GM21737 (cell line): Measurements from ENCODE around the gene RPS6KA3.
"Not testable (repeated sequence)": the region's sequence is repeated elsewhere in the genome, so short reads cannot be mapped to it uniquely, and the experiment has no call there.

Source experiments
- ATAC-seq: cut with Tn5 transposase; IDR thresholded peaks from one replicate; pipeline ENCODE4 v1.9.1; 2021; ENCODE audit warnings: mild to moderate bottlenecking, moderate library complexity; ENCODE audit not compliant: unreplicated experiment

RPS6KA3 gene

DNA sequence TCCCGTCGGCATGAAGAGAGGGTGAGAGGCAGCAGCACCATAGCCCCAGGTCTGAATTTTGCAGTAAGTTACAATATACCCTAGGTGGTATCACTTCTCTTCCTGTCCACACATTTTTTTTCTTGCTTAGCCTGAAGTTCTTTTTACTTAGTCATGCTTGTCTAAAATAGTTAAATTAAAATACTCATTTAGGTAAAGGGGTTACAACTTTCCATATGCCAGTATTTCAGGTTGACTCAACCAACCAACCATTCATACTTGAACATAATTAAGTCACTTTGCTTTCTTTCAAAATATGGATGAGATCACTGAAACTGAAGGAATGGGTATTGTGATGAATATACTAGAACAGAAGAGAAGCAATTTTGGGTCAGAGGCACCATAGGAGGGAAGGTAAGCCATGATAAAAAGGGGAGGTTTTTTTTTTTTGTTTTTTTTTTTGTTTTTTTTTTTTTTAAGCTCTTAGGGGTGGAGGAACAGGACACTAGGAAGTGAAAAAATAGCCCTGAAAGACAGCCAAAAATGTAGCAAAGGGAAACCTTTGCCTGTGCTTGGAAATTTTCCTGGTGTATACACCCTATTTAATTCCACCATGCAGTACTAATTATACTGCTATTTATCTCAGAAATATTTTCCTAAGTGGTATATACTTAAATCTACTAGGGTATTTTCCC lies 41.8 kb downstream of the RPS6KA3 start:
- ATAC-seq = peak; percentile 89

DNA sequence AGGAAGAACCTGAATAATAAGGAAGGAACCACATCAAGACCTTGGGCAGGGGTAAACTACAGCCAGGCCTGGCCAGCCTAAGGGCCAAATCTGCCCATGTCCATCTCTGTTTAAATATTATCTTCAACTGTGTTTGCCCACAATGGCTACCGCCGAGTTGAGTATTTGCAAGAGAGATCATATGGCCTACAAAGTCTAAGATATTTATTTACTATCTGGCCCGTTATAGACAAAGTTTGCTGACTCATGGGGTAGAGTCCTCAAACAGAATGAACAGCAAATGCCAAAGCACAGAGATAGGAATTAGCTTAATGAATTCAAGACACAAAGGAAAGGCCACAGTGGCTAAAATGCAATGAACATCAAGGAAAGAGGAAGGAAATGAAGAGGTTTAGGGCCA lies 44.8 kb downstream of the RPS6KA3 start:
- no peak for ATAC-seq

GRCh38 chrX:20218836-20219505 lies 47.7 kb downstream of the RPS6KA3 start:
- no peak for ATAC-seq

GRCh38 chrX:20217906-20218305 lies 48.8 kb downstream of the RPS6KA3 start:
- ATAC-seq = no peak

GRCh38 chrX:20217271-20217670 lies 49.4 kb downstream of the RPS6KA3 start:
- no peak for ATAC-seq

- no peak for ATAC-seq
Observed at GRCh38 chrX:20215565-20215964, 51.1 kb downstream of the RPS6KA3 start.

DNA sequence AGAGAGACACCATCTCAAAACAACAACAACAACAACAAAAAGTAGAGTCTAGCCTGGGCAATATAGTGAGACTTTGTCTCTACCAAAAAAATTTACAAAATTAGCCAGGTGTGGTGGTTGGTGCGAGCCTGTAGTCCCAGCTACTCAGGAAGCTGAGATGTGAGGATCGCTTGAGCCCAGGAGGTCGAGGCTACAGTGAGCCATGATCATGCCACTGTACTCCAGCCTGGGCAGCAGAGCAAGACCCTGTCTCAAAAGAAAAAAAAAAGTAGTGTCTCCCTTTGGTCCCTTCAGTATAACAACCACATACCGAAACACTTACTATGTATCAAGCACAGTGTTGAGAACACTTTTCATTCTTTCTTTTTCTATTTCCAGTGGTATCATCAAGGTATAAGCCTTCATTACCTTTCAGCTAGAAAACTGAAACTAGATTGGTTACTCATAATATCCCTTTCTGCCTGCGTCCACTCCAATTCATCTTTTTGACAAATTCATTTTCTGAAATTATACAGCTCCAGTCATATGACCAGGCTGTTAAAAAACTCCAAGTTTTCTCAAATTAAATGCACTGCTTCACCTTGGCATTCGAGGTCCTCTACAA lies 54.1 kb downstream of the RPS6KA3 start:
- ATAC-seq = peak; percentile 92

- ATAC-seq = no peak
Observed at GRCh38 chrX:20211261-20211786, 55.4 kb downstream of the RPS6KA3 start.

GRCh38 chrX:20205927-20206708 lies 60.6 kb downstream of the RPS6KA3 start:
- ATAC-seq = no peak

DNA sequence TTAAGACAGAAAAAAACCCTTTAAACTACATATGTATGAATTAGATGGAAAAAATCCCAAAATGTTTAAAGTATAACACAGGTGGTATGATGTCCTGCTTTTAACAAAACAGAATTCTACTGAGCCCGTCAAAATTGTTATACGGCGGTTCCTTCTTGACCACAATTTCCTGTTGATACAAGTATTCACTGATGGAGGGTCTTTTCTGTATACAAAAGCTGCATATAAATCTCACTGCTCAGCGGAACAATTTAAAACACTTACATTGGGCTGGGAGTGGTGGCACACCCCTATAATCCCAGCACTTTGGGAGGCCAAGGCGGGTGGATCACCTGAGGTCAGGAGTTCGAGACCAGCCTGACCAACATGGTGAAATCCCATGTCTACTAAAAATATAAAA lies 62.4 kb downstream of the RPS6KA3 start:
- no peak for ATAC-seq

DNA sequence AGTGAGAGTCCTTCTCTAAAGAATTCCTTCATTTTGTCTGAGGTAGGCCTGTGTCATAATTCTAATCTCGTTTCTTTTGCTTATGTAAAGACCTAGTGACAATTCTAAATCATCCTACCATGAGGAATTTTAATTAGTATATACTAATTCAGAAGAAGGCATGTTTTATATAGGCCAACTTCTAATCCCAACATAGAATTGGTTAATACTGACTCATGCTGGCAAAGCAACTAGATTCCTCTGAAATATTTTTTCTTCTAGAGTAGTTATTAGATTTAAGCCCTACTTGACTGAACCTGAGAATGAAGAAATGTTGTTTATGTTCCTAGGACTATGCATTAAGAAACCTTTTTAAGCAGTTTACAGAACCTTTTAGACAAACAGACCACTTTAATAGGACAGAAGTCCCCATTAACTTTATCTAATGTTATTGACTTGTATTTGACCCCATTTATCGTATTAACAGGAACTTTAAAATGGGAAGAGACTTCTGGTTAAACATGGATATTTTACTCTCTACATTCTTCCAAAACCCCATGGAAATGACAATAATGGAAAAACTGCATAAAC lies 69.0 kb downstream of the RPS6KA3 start:
- no peak for ATAC-seq

DNA sequence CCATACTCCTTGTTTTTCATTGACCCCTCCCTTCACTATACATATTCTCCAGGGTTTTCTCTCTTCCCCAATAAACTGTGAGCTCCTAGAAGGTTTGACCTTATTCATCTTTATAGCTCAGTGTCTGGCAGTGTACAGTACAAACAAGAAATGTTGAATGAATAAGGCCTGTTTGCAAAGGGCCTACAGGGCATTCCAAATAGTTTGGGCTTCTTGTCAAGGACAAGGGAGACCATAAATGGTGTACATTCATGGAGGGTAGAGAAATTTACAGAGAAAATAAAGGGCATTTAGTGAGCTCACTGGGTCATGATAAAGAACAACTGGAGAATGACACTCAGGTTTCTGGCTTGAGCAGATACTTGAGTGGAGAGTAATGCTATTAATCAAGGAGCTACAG lies 77.5 kb downstream of the RPS6KA3 start:
- ATAC-seq = no peak

DNA sequence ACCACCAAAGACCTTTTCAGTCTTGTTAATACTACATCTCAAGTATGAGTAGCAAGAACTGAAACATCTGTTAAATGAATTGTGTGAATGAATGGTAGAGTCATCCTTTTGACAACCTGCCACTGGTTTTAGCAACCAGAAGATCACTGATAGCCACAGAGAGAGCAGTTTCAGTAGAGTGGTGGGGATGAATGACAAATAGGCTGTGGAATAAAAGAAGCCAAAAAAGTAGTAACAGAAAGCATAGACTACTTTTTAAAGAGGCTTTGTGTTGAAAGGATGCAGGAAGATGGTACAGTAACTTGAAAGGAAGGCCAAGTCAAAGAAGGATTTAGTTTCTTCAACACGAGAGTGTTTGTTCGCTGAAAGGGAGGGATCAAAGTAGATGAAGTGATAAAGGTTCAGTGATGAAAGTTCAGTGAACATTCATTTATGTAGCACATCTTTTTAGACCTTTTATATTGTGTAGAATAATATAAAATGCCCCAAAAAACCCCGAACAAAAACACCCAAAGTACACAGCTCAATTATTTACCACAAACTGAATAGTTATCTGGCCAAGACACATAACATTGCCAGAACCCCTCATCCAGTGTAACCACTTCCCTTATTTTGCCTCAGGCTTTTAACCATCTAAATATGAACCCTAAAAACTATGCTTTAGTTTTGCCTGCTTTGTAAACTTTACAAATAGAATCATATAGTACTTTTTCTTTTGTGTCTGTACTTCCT lies 84.9 kb downstream of the RPS6KA3 start:
- ATAC-seq = no peak

- no peak for ATAC-seq
Observed at GRCh38 chrX:20177093-20177492, 89.6 kb downstream of the RPS6KA3 start.

DNA sequence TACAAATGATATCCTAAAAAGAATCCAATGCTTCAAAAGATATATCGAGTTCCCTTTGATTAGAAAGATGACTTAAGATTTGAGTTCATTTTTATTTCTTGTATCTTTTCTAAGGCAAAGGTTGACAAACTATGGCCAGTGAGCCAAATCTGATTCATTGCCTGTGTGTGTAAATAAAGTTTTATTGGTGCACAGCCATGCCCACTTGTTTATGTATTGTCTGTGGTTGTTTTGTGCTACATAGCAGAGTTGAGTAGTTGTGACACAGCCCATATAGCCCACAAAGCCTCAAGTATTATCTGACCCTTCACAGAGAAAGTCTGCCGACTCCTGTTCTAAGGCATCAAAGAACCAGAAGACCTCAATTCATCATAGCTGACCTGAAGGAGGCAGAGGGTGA lies 92.9 kb downstream of the RPS6KA3 start:
- no peak for ATAC-seq

- no peak for ATAC-seq
Observed at GRCh38 chrX:20173313-20173712, 93.4 kb downstream of the RPS6KA3 start.

- no peak for ATAC-seq
Observed at GRCh38 chrX:20171887-20172286, 94.8 kb downstream of the RPS6KA3 start.

DNA sequence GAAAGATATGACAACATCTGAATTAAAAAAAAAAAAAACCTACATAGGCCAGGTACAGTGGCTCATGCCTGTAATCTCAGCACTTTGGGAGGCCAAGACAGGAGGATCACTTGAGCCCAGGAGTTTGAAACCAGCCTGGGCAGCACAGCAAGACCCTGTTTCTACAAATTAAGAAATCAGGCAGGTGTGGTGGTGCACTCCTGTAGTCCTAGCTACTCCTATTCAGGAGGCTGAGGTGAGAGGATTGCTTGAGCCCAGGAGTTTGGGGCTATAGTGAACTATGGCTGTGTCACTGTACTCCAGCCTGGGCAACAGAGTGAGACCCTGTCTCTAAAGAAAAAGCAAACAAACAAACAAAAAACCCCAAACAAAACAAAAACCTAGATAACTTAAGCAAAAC lies 104.2 kb downstream of the RPS6KA3 start:
- ATAC-seq = not testable (repeated sequence)

- ATAC-seq = no peak
Observed at GRCh38 chrX:20159797-20160385, 106.8 kb downstream of the RPS6KA3 start.

DNA sequence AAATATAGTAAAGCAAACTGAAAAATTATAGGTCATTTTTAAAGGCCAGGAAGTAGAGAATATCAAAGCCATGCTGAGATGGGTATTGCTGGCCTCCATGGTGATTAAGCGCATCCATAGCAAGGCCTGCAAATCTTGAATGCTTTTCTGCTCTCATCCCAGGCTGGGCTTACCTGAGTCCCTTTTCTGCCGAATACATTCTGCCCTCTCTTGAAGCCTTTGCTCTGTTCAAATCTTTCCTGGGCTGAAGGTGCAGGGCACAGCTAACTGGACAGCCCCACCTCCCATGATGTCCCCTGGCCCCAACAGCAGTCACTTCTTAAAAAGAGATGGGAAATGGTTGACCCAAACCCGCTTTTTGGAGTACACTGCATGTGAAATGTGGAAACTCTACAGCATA lies 115.0 kb downstream of the RPS6KA3 start:
- ATAC-seq = no peak
